Muscle of leg (tissue), 11 donors: ENCODE data around the gene CEBPA. TPM values are rescaled to one million over a fixed set of nuclear protein-coding genes. Genes with fewer than 3 reads are reported as not detected.

ENCODE experiments used
- DNase-seq: peaks from one replicate; pipeline ENCODE4 v3.0.0; 2013
- H3K27ac ChIP-seq: one replicate; pipeline ENCODE4 v1.5.1; 2013; ENCODE audit warnings: mild to moderate bottlenecking, low read length, control low read depth
- H3K27me3 ChIP-seq: one replicate; pipeline ENCODE4 v1.6.1; 2013; ENCODE audit warnings: low read length; ENCODE audit not compliant: control insufficient read depth, insufficient read depth
- H3K36me3 ChIP-seq: one replicate; pipeline ENCODE4 v1.6.1; 2013; ENCODE audit warnings: low read length; ENCODE audit not compliant: control insufficient read depth, insufficient read depth
- H3K4me1 ChIP-seq: one replicate; pipeline ENCODE4 v1.6.1; 2013; ENCODE audit warnings: low read length; ENCODE audit not compliant: control insufficient read depth, insufficient read depth
- H3K4me3 ChIP-seq: one replicate; pipeline ENCODE4 v1.5.1; 2013; ENCODE audit warnings: low read length, control low read depth
- H3K9me3 ChIP-seq: replicated peaks from 2 replicates; pipeline ENCODE4 v1.6.1; 2013; ENCODE audit warnings: low read depth, low read length; ENCODE audit not compliant: control insufficient read depth
- WGBS: methylation state at CpG from one replicate; pipeline ENCODE4 v1.1.5; 2013; ENCODE audit warnings: missing lambda C conversion rate; ENCODE audit not compliant: insufficient coverage; 5-methylcytosine and 5-hydroxymethylcytosine counted together
- polyA plus RNA-seq, 8 donors: library from polyadenylated mRNA; unstranded; fragments of 120-200 nt; gene quantifications; one replicate each; pipeline versions ENCODE4 v1.2.1 to v1.2.3, GENCODE V29; 2013; ENCODE audit warnings: inconsistent platforms in 1 of 8, low replicate concordance in 1 of 8; ENCODE audit not compliant: insufficient read length in 8 of 8, insufficient read depth in 1 of 8
- total RNA-seq: library from RNA; stranded (reverse); fragments of 120-200 nt; gene quantifications from one replicate; pipeline ENCODE4 v1.2.4, GENCODE V29; 2013

Gene CEBPA
- total and polyA plus RNA-seq, 9 donors: 3.9 to 11.3 (median 5.4) TPM

- Histone ChIP-seq H3K9me3 (no peaks in the 10 kb centered on the region), H3K36me3 (no peaks in the 10 kb centered on the region), H3K27me3 (no peaks in the 10 kb centered on the region), H3K27ac (no peak overlapping the region), H3K4me3 (no peak overlapping the region), H3K4me1 (peaks cover 12% of the 10 kb centered on the region)
- no peak for DNase-seq
- WGBS: 78% methylated on average over 18 of the region's 25 CpGs
These were observed 38.9 kb downstream of the CEBPA start for GRCh38 chr19:33263325-33264023.

GRCh38 chr19:33261511-33262189 is 40.7 kb downstream of the CEBPA start:
- peak; percentile 59 for DNase-seq
- no peaks in the 10 kb centered on the region for H3K9me3 ChIP-seq
- peaks cover 5% of the 10 kb centered on the region for H3K4me1 ChIP-seq
- H3K4me3 ChIP-seq: no peak overlapping the region
- 59% methylated on average over 11 of the region's 14 CpGs for WGBS
- H3K27me3 ChIP-seq: no peaks in the 10 kb centered on the region
- no peaks in the 10 kb centered on the region for H3K36me3 ChIP-seq
- H3K27ac ChIP-seq: no peak overlapping the region

GRCh38 chr19:33260628-33261418 is 41.5 kb downstream of the CEBPA start:
- Histone ChIP-seq H3K27me3 (no peaks in the 10 kb centered on the region), H3K27ac (no peak overlapping the region), H3K4me3 (no peak overlapping the region), H3K4me1 (peaks cover 5% of the 10 kb centered on the region), H3K9me3 (no peaks in the 10 kb centered on the region), H3K36me3 (no peaks in the 10 kb centered on the region)
- WGBS: 65% methylated on average over 20 of the region's 24 CpGs
- peak; percentile 45 for DNase-seq

GRCh38 chr19:33259539-33259938 is 42.8 kb downstream of the CEBPA start:
- no peaks in the 10 kb centered on the region for H3K36me3 ChIP-seq
- 66% methylated on average over 6 of the region's 6 CpGs for WGBS
- no peaks in the 10 kb centered on the region for H3K9me3 ChIP-seq
- no peak overlapping the region for H3K27ac ChIP-seq
- H3K4me1 ChIP-seq: peaks cover 5% of the 10 kb centered on the region
- DNase-seq: no peak
- H3K27me3 ChIP-seq: no peaks in the 10 kb centered on the region
- H3K4me3 ChIP-seq: no peak overlapping the region

- H3K27ac ChIP-seq: no peak overlapping the region
- no peak for DNase-seq
- no peak overlapping the region for H3K4me3 ChIP-seq
- no peaks in the 10 kb centered on the region for H3K9me3 ChIP-seq
- H3K36me3 ChIP-seq: no peaks in the 10 kb centered on the region
- no CpG with 5 or more reads among the region's 2 CpGs for WGBS
- H3K27me3 ChIP-seq: no peaks in the 10 kb centered on the region
- peaks cover 5% of the 10 kb centered on the region for H3K4me1 ChIP-seq
These were observed 44.5 kb downstream of the CEBPA start for GRCh38 chr19:33257828-33258227.

- no peaks in the 10 kb centered on the region for H3K9me3 ChIP-seq
- no peaks in the 10 kb centered on the region for H3K27me3 ChIP-seq
- no peak for DNase-seq
- peaks cover 2% of the 10 kb centered on the region for H3K4me1 ChIP-seq
- 61% methylated on average over 2 of the region's 7 CpGs for WGBS
- H3K36me3 ChIP-seq: no peaks in the 10 kb centered on the region
- H3K27ac ChIP-seq: no peak overlapping the region
- no peak overlapping the region for H3K4me3 ChIP-seq
These were observed 46.1 kb downstream of the CEBPA start for GRCh38 chr19:33256261-33256660.

GRCh38 chr19:33255781-33256180 is 46.6 kb downstream of the CEBPA start:
- Histone ChIP-seq H3K36me3 (no peaks in the 10 kb centered on the region), H3K4me3 (no peak overlapping the region), H3K27ac (no peak overlapping the region), H3K4me1 (no peaks in the 10 kb centered on the region), H3K27me3 (no peaks in the 10 kb centered on the region), H3K9me3 (no peaks in the 10 kb centered on the region)
- 87% methylated on average over 6 of the region's 7 CpGs for WGBS
- no peak for DNase-seq

GRCh38 chr19:33254245-33254824 is 48.0 kb downstream of the CEBPA start:
- Histone ChIP-seq H3K9me3 (no peaks in the 10 kb centered on the region), H3K4me3 (no peak overlapping the region), H3K27ac (no peak overlapping the region), H3K4me1 (no peaks in the 10 kb centered on the region), H3K27me3 (no peaks in the 10 kb centered on the region), H3K36me3 (no peaks in the 10 kb centered on the region)
- 44% methylated on average over 8 of the region's 13 CpGs for WGBS
- no peak for DNase-seq

GRCh38 chr19:33252971-33253370 is 49.4 kb downstream of the CEBPA start:
- no peaks in the 10 kb centered on the region for H3K36me3 ChIP-seq
- WGBS: 83% methylated on average over 8 of the region's 8 CpGs
- no peaks in the 10 kb centered on the region for H3K27me3 ChIP-seq
- no peaks in the 10 kb centered on the region for H3K9me3 ChIP-seq
- no peak overlapping the region for H3K4me3 ChIP-seq
- no peak overlapping the region for H3K27ac ChIP-seq
- no peak for DNase-seq
- H3K4me1 ChIP-seq: peaks cover 6% of the 10 kb centered on the region

- H3K27me3 ChIP-seq: no peaks in the 10 kb centered on the region
- no peaks in the 10 kb centered on the region for H3K36me3 ChIP-seq
- 96% methylated on average over 3 of the region's 4 CpGs for WGBS
- no peak overlapping the region for H3K4me3 ChIP-seq
- DNase-seq: no peak
- H3K27ac ChIP-seq: no peak overlapping the region
- peaks cover 11% of the 10 kb centered on the region for H3K4me1 ChIP-seq
- no peaks in the 10 kb centered on the region for H3K9me3 ChIP-seq
These were observed 49.8 kb downstream of the CEBPA start for GRCh38 chr19:33252418-33252962.
